GM19372 (cell line): Measurements from ENCODE around the gene PHEX.
"Not testable (repeated sequence)": the region's sequence is repeated elsewhere in the genome, so short reads cannot be mapped to it uniquely, and the experiment has no call there.

Experiments
- ATAC-seq: cut with Tn5 transposase; IDR thresholded peaks from one replicate; pipeline ENCODE4 v1.9.1; 2021; ENCODE audit warnings: mild to moderate bottlenecking, low read depth, moderate library complexity; ENCODE audit not compliant: unreplicated experiment

Gene PHEX

GRCh38 chrX:22203186-22203585 is 171.1 kb downstream of the PHEX start:
- ATAC-seq: no peak

GRCh38 chrX:22206781-22207180 is 174.7 kb downstream of the PHEX start:
- ATAC-seq: no peak

GRCh38 chrX:22220941-22221340 is 188.8 kb downstream of the PHEX start:
- ATAC-seq: no peak

GRCh38 chrX:22234380-22234779 is 202.3 kb downstream of the PHEX start:
- no peak for ATAC-seq

- no peak for ATAC-seq
These were observed 205.4 kb downstream of the PHEX start for GRCh38 chrX:22237479-22237878.

GRCh38 chrX:22246620-22247019 is 214.5 kb downstream of the PHEX start:
- no peak for ATAC-seq

- ATAC-seq: no peak
These were observed 215.0 kb downstream of the PHEX start for GRCh38 chrX:22247169-22247568.

- ATAC-seq: no peak
These were observed 216.3 kb downstream of the PHEX start for GRCh38 chrX:22248401-22248800.

GRCh38 chrX:22249371-22249770 is 217.2 kb downstream of the PHEX start:
- ATAC-seq: no peak

- ATAC-seq: no peak
These were observed 236.6 kb downstream of the PHEX start for GRCh38 chrX:22268706-22269105.

- no peak for ATAC-seq
These were observed 240.5 kb downstream of the PHEX start, which contains the start of gene CBLL2 for GRCh38 chrX:22272613-22273012. TSS of gene CBLL2 (plus strand) at chrX:22272913. CDS start at chrX:22272992, 79 bp downstream.

- no peak for ATAC-seq
These were observed 241.7 kb downstream of the PHEX start for GRCh38 chrX:22273714-22274317.

- ATAC-seq: no peak
These were observed 244.7 kb downstream of the PHEX start for GRCh38 chrX:22276781-22277180.

- no peak for ATAC-seq
These were observed 246.2 kb downstream of the PHEX start for GRCh38 chrX:22278375-22278774.

GRCh38 chrX:22289209-22289608 is 257.1 kb downstream of the PHEX start:
- not testable (repeated sequence) for ATAC-seq

GRCh38 chrX:22296871-22297270 is 264.7 kb downstream of the PHEX start:
- no peak for ATAC-seq

GRCh38 chrX:22300130-22300529 is 268.0 kb downstream of the PHEX start:
- no peak for ATAC-seq
